Osteoblast (primary cell): ENCODE measurements around the gene HPSE2. TPM values are rescaled to one million over a fixed set of nuclear protein-coding genes. Genes with fewer than 3 reads are reported as not detected.

Experiments
- DNase-seq: peaks from one replicate; pipeline ENCODE4 v3.0.0; 2011; ENCODE audit warnings: low spot score, mixed read lengths; ENCODE audit not compliant: insufficient read length; ENCODE audit errors: missing footprints
- H2AFZ ChIP-seq: 2 replicates; pipeline ENCODE4 v1.6.0; 2011; ENCODE audit warnings: mild to moderate bottlenecking, low read length
- H3K27ac ChIP-seq: 2 replicates; pipeline ENCODE4 v1.5.1; 2011; ENCODE audit warnings: mild to moderate bottlenecking, low read depth, low read length, moderate library complexity
- H3K27me3 ChIP-seq: 2 replicates; pipeline ENCODE4 v1.6.0; 2012; ENCODE audit warnings: mild to moderate bottlenecking, control low read depth, inconsistent platforms, low read length, moderate library complexity; ENCODE audit not compliant: insufficient read depth
- H3K36me3 ChIP-seq: 2 replicates; pipeline ENCODE4 v1.5.1; 2011; ENCODE audit warnings: mild to moderate bottlenecking, low read length, control low read depth, moderate library complexity; ENCODE audit not compliant: insufficient read depth
- H3K4me1 ChIP-seq: 2 replicates; pipeline ENCODE4 v1.5.1; 2011; ENCODE audit warnings: mild to moderate bottlenecking, low read length, control low read depth, moderate library complexity; ENCODE audit not compliant: insufficient read depth
- H3K4me2 ChIP-seq: 2 replicates; pipeline ENCODE4 v1.6.0; 2011; ENCODE audit warnings: mild to moderate bottlenecking, low read length; ENCODE audit not compliant: insufficient read depth
- H3K4me3 ChIP-seq: fragments of 200-600 bp; sonication (generic); 3 replicates; pipeline ENCODE4 v1.5.1; 2012; ENCODE audit warnings: mild to moderate bottlenecking, low read length, inconsistent platforms; ENCODE audit not compliant: insufficient read depth
- H3K79me2 ChIP-seq: 2 replicates; pipeline ENCODE4 v1.6.0; 2012; ENCODE audit warnings: mild to moderate bottlenecking, low read length, control low read depth, inconsistent platforms; ENCODE audit not compliant: insufficient read depth
- H3K9me3 ChIP-seq: 2 replicates; pipeline ENCODE4 v1.5.1; 2011; ENCODE audit warnings: low read depth, low read length, control low read depth
- H4K20me1 ChIP-seq: 2 replicates; pipeline ENCODE4 v1.6.0; 2012; ENCODE audit warnings: mild to moderate bottlenecking, low read length, control low read depth; ENCODE audit not compliant: insufficient read depth
- CTCF ChIP-seq: IDR thresholded peaks from 2 replicates; pipeline ENCODE4 v1.5.1; 2011; ENCODE audit warnings: mild to moderate bottlenecking, low read depth, low read length, moderate library complexity; ENCODE audit errors: extremely low read depth
- total RNA-seq: library from RNA; depleted of rRNA; stranded (reverse); fragments of >200 nt; gene quantifications from 2 replicates; pipeline ENCODE4 v1.2.3, GENCODE V29; 2012

HPSE2 gene
- total RNA-seq, 1 donor = not detected

- H3K27me3 ChIP-seq = peaks cover 59% of the 10 kb centered on the region
- no peak overlapping the region for H2AFZ ChIP-seq
- H3K4me2 ChIP-seq = no peak overlapping the region
- DNase-seq = peak; percentile 58
- no peak for TF ChIP-seq CTCF
- H3K4me1 ChIP-seq = peaks cover 5% of the 10 kb centered on the region
- no peaks in the 10 kb centered on the region for H4K20me1 ChIP-seq
- H3K27ac ChIP-seq = no peak overlapping the region
- H3K79me2 ChIP-seq = no peaks in the 10 kb centered on the region
- H3K4me3 ChIP-seq = no peak overlapping the region
- H3K36me3 ChIP-seq = no peaks in the 10 kb centered on the region
- H3K9me3 ChIP-seq = no peaks in the 10 kb centered on the region
These were observed 2.5 kb downstream of the HPSE2 start for GRCh38 chr10:99233000-99233688.

- no peaks in the 10 kb centered on the region for H3K9me3 ChIP-seq
- H3K36me3 ChIP-seq = no peaks in the 10 kb centered on the region
- no peak overlapping the region for H2AFZ ChIP-seq
- no peaks in the 10 kb centered on the region for H3K79me2 ChIP-seq
- peaks cover 5% of the 10 kb centered on the region for H3K4me1 ChIP-seq
- H3K27me3 ChIP-seq = peaks cover 58% of the 10 kb centered on the region
- no peak overlapping the region for H3K27ac ChIP-seq
- H3K4me2 ChIP-seq = no peak overlapping the region
- no peak overlapping the region for H3K4me3 ChIP-seq
- no peak for TF ChIP-seq CTCF
- H4K20me1 ChIP-seq = no peaks in the 10 kb centered on the region
- no peak for DNase-seq
These were observed 3.2 kb downstream of the HPSE2 start for GRCh38 chr10:99232360-99232999.

- Histone ChIP-seq H3K9me3 (no peaks in the 10 kb centered on the region), H3K27ac (no peak overlapping the region), H3K4me2 (no peak overlapping the region), H3K79me2 (no peaks in the 10 kb centered on the region), H3K27me3 (no peaks in the 10 kb centered on the region), H4K20me1 (no peaks in the 10 kb centered on the region), H3K4me1 (no peaks in the 10 kb centered on the region), H3K36me3 (no peaks in the 10 kb centered on the region), H3K4me3 (no peak overlapping the region), H2AFZ (no peak overlapping the region)
- TF ChIP-seq CTCF = no peak
- DNase-seq = no peak
These were observed 10.9 kb downstream of the HPSE2 start for GRCh38 chr10:99224766-99225165.

- no peaks in the 10 kb centered on the region for H3K27me3 ChIP-seq
- no peak overlapping the region for H2AFZ ChIP-seq
- H4K20me1 ChIP-seq = no peaks in the 10 kb centered on the region
- no peak for DNase-seq
- H3K4me2 ChIP-seq = no peak overlapping the region
- H3K9me3 ChIP-seq = no peaks in the 10 kb centered on the region
- H3K36me3 ChIP-seq = no peaks in the 10 kb centered on the region
- no peak for TF ChIP-seq CTCF
- H3K27ac ChIP-seq = no peak overlapping the region
- H3K4me3 ChIP-seq = no peak overlapping the region
- no peaks in the 10 kb centered on the region for H3K79me2 ChIP-seq
- H3K4me1 ChIP-seq = no peaks in the 10 kb centered on the region
These were observed 28.3 kb downstream of the HPSE2 start for GRCh38 chr10:99207340-99207739.
